ENCODE measurements around the gene ENTPD2.
A peak's percentile ranks its signal among the peaks of the same experiment; 100 is the strongest.

ENTPD2 gene

GRCh38 chr9:137027369-137028262 lies 26.2 kb downstream of the ENTPD2 start, which contains the start of gene ABCA2:
Gene ABCA2 (minus strand): TSS chr9:137028237. CDS start chr9:137028140, 97 bp downstream.
- H3K36me3 ChIP-seq, result no peaks in the 10 kb centered on the region
- no peaks in the 10 kb centered on the region for H3K9me3 ChIP-seq (ENCODE audit: severe bottlenecking)
- no peak for TF ChIP-seq CTCF (IDR thresholded peaks at IDR 0.05; ENCODE audit: low read depth, low read length)
- no peaks in the 10 kb centered on the region for H3K27me3 ChIP-seq (ENCODE audit: insufficient read depth, low read depth, severe bottlenecking)
- H3K4me3 ChIP-seq (ENCODE audit: low read depth, low read length), result peak within 1 kb of the TSS; percentile 51
- H3K27ac ChIP-seq, result peak within 1 kb of the TSS; percentile 64
- peak; percentile 30 for DNase-seq

- Histone ChIP-seq H3K27me3 (ENCODE audit: insufficient read depth, low read depth, severe bottlenecking) (no peaks in the 10 kb centered on the region), H3K4me3 (ENCODE audit: low read depth, low read length) (no peak overlapping the region), H3K36me3 (no peaks in the 10 kb centered on the region), H3K9me3 (ENCODE audit: severe bottlenecking) (no peaks in the 10 kb centered on the region), H3K27ac (no peak overlapping the region)
- no peak for TF ChIP-seq CTCF (IDR thresholded peaks at IDR 0.05; ENCODE audit: low read depth, low read length)
- DNase-seq, result no peak
Measured at GRCh38 chr9:137026828-137027227, 27.0 kb downstream of the ENTPD2 start.

GRCh38 chr9:137026384-137026783 lies 27.5 kb downstream of the ENTPD2 start:
- DNase-seq, result no peak
- no peaks in the 10 kb centered on the region for H3K27me3 ChIP-seq (ENCODE audit: insufficient read depth, low read depth, severe bottlenecking)
- no peak overlapping the region for H3K4me3 ChIP-seq (ENCODE audit: low read depth, low read length)
- no peaks in the 10 kb centered on the region for H3K36me3 ChIP-seq
- H3K9me3 ChIP-seq (ENCODE audit: severe bottlenecking), result no peaks in the 10 kb centered on the region
- TF ChIP-seq CTCF (IDR thresholded peaks at IDR 0.05; ENCODE audit: low read depth, low read length), result no peak
- H3K27ac ChIP-seq, result no peak overlapping the region

- H3K36me3 ChIP-seq, result no peaks in the 10 kb centered on the region
- no peak overlapping the region for H3K27ac ChIP-seq
- TF ChIP-seq CTCF (IDR thresholded peaks at IDR 0.05; ENCODE audit: low read depth, low read length), result no peak
- no peak overlapping the region for H3K4me3 ChIP-seq (ENCODE audit: low read depth, low read length)
- no peaks in the 10 kb centered on the region for H3K27me3 ChIP-seq (ENCODE audit: insufficient read depth, low read depth, severe bottlenecking)
- no peak for DNase-seq
- no peaks in the 10 kb centered on the region for H3K9me3 ChIP-seq (ENCODE audit: severe bottlenecking)
Measured at GRCh38 chr9:137025517-137025966, 28.3 kb downstream of the ENTPD2 start.

GRCh38 chr9:137023583-137023991 lies 30.3 kb downstream of the ENTPD2 start:
- H3K9me3 ChIP-seq (ENCODE audit: severe bottlenecking), result no peaks in the 10 kb centered on the region
- TF ChIP-seq CTCF (IDR thresholded peaks at IDR 0.05; ENCODE audit: low read depth, low read length), result no peak
- no peaks in the 10 kb centered on the region for H3K36me3 ChIP-seq
- DNase-seq, result no peak
- H3K27me3 ChIP-seq (ENCODE audit: insufficient read depth, low read depth, severe bottlenecking), result no peaks in the 10 kb centered on the region
- H3K27ac ChIP-seq, result no peak overlapping the region
- H3K4me3 ChIP-seq (ENCODE audit: low read depth, low read length), result no peak overlapping the region

Measured in WERI-Rb-1 (cell line).